Measurements from ENCODE around the gene GPAM.
"Not testable (repeated sequence)": the region's sequence is repeated elsewhere in the genome, so short reads cannot be mapped to it uniquely, and the experiment has no call there.

GPAM gene

GRCh38 chr10:112126901-112127300 lies 56.7 kb downstream of the GPAM start:
- DNase-seq, result no peak

- no peak for DNase-seq
Observed at GRCh38 chr10:112126172-112126571, 57.4 kb downstream of the GPAM start.

GRCh38 chr10:112124866-112125265 lies 58.7 kb downstream of the GPAM start:
- no peak for DNase-seq

- DNase-seq, result no peak
Observed at GRCh38 chr10:112122827-112123226, 60.7 kb downstream of the GPAM start.

- no peak for DNase-seq
Observed at GRCh38 chr10:112120491-112120890, 63.1 kb downstream of the GPAM start.

- DNase-seq, result peak; percentile 59
Observed at GRCh38 chr10:112115781-112116385, 67.7 kb downstream of the GPAM start.

- not testable (repeated sequence) for DNase-seq
Observed at GRCh38 chr10:112109779-112110178, 73.8 kb downstream of the GPAM start.

Data from activated CD4-positive, alpha-beta T cell treated with anti-CD3 and anti-CD28 coated beads, Interleukin-2, Interleukin-6, amounts not matched to agents 100 ng/mL and 50 ng/mL, durations not matched to agents 16 hours and 8 hours (primary cell).